Subcutaneous abdominal adipose tissue (tissue), 5 donors: ENCODE measurements around the gene TPH1.
"Not testable (repeated sequence)": the region's sequence is repeated elsewhere in the genome, so short reads cannot be mapped to it uniquely, and the experiment has no call there.

ENCODE experiments used
- H3K27ac ChIP-seq: one replicate; pipeline ENCODE4 v1.7.0; 2013; ENCODE audit warnings: low read depth, mild to moderate bottlenecking, inconsistent platforms, low read length, moderate library complexity
- H3K27me3 ChIP-seq, 5 donors: one replicate each; pipeline ENCODE4 v1.7.0; 2013; ENCODE audit warnings: low read length in 5 of 5, inconsistent platforms in 1 of 5; ENCODE audit not compliant: control insufficient read depth in 5 of 5, insufficient read depth in 4 of 5
- H3K36me3 ChIP-seq, 5 donors: one replicate each; pipeline ENCODE4 v1.7.0; 2013; ENCODE audit warnings: low read length in 5 of 5; ENCODE audit not compliant: control insufficient read depth in 5 of 5, insufficient read depth in 5 of 5
- H3K4me1 ChIP-seq, 5 donors: one replicate each; pipeline ENCODE4 v1.7.0; 2013; ENCODE audit warnings: low read length in 5 of 5, mild to moderate bottlenecking in 3 of 5, moderate library complexity in 1 of 5; ENCODE audit not compliant: control insufficient read depth in 5 of 5, insufficient read depth in 5 of 5
- H3K4me3 ChIP-seq, 5 donors: one replicate each; pipeline ENCODE4 v1.7.0; 2013; ENCODE audit warnings: low read length in 5 of 5, low read depth in 1 of 5
- H3K9ac ChIP-seq, 5 donors: one replicate each; pipeline ENCODE4 v1.7.0; 2013; ENCODE audit warnings: low read length in 5 of 5, mild to moderate bottlenecking in 4 of 5, moderate library complexity in 3 of 5
- H3K9me3 ChIP-seq, 5 donors: one replicate each; pipeline ENCODE4 v1.7.0; 2013; ENCODE audit warnings: low read length in 5 of 5; ENCODE audit not compliant: control insufficient read depth in 5 of 5
- donor health status: healthy.
- donor health status: healthy.
- donor health status: healthy.
- donor health status: healthy.
- donor health status: healthy.

Gene TPH1

DNA sequence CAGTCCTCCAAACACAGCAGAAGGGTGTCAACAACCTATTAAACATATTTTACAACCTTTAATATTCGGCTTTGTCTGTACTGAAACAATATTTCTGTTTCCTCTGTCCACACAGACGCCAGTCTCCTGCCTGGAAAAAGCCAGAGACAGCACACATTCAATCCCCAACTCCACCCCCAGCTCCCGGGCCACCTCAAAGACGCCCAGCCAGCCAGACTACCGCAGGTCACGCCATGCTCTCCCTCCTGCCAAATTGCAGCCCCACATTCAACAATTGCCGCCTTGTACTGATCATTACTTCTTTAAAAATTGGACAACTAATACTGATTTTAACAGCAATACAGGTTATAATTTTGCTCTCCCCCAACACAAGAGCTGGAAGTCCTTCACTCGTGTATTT is 34.4 kb downstream of the TPH1 start:
- Histone ChIP-seq H3K27ac (no peak overlapping the region), H3K27me3 (no peaks in the 10 kb centered on the region), H3K4me1 (peaks cover 0 to 19% (median 15%) of the 10 kb centered on the region in 5 donors), H3K36me3 (peaks cover 0 to 3% (median 2%) of the 10 kb centered on the region in 5 donors), H3K9me3 (peaks cover 0 to 3% (median 0%) of the 10 kb centered on the region in 5 donors), H3K9ac (no peak overlapping the region), H3K4me3 (peak overlapping the region in 1 of 5 donors; percentile 79)

GRCh38 chr11:18010977-18011586 is 35.0 kb downstream of the TPH1 start:
- Histone ChIP-seq H3K36me3 (peaks cover 0 to 8% (median 3%) of the 10 kb centered on the region in 5 donors), H3K4me1 (peaks cover 0 to 19% (median 15%) of the 10 kb centered on the region in 5 donors), H3K9me3 (peaks cover 0 to 3% (median 0%) of the 10 kb centered on the region in 5 donors), H3K27me3 (no peaks in the 10 kb centered on the region), H3K27ac (no peak overlapping the region), H3K9ac (no peak overlapping the region), H3K4me3 (no peak overlapping the region)

GRCh38 chr11:18010121-18010670 is 35.9 kb downstream of the TPH1 start:
- Histone ChIP-seq H3K27ac (no peak overlapping the region), H3K9ac (no peak overlapping the region), H3K4me1 (peaks cover 0 to 19% (median 15%) of the 10 kb centered on the region in 5 donors), H3K9me3 (peaks cover 0 to 3% (median 0%) of the 10 kb centered on the region in 5 donors), H3K27me3 (no peaks in the 10 kb centered on the region), H3K4me3 (no peak overlapping the region), H3K36me3 (peaks cover 0 to 14% (median 6%) of the 10 kb centered on the region in 5 donors)

DNA sequence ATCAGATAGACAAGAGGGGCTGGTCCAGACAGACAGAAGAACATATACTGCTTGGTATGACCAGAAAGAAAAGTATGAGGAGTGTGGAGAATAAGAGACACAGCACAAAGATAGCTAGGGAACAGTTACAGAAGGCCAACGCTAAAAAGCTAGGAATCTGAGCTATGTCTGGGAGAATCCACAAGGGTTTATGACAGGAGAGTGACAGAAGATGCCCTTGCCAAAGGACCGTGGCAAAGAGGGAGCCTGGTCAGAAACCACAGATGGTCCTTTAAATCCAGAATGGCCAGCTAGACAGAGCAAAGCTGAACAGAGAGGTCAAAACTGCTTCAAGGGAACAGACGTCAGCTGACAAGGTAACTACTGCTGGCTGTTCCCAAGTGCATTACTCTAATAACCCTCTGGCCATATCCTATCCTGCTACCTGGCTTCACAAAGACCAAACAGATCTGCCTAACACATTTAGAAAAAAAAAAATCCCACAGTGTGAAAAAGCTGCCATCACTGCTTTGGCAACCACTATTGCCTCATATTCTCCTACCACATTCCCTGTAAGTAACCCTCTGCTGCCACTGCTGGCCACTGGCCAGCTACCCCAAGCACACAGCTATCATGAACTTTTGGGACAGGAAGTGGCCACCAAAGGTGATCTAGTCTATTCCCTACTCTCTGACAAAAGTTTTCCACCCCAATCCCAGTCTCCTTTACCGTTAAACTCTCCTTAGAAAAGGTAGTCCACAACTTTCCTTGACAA is 40.5 kb downstream of the TPH1 start:
- Histone ChIP-seq H3K9ac (no peak overlapping the region), H3K27ac (no peak overlapping the region), H3K4me3 (no peak overlapping the region), H3K27me3 (no peaks in the 10 kb centered on the region), H3K36me3 (peaks cover 14 to 44% (median 30%) of the 10 kb centered on the region in 5 donors), H3K4me1 (peaks cover 0 to 2% (median 0%) of the 10 kb centered on the region in 5 donors), H3K9me3 (no peaks in the 10 kb centered on the region)

DNA sequence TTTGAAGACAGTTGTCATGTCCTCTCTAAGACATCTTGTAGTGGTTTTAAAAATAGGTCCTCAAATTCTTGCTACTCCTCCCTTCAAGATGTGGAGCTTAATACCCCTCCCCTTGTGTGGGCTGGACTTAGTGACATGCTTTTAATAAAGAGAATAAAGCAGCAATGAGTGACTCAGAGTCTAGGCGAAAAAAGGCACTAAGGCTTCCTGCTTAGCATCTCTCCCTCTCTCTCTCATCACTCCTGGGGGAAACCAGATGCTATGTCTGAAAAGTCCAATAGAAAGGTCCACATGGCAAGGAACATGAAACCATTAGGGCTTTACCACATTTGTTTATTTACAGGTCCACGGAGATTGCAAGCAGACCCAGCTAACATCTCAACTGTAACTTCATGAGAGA is 44.9 kb downstream of the TPH1 start:
- Histone ChIP-seq H3K9me3 (no peaks in the 10 kb centered on the region), H3K9ac (no peak overlapping the region), H3K27me3 (no peaks in the 10 kb centered on the region), H3K27ac (no peak overlapping the region), H3K4me1 (peaks cover 0 to 2% (median 0%) of the 10 kb centered on the region in 5 donors), H3K4me3 (no peak overlapping the region), H3K36me3 (peaks cover 31 to 58% (median 39%) of the 10 kb centered on the region in 5 donors)

DNA sequence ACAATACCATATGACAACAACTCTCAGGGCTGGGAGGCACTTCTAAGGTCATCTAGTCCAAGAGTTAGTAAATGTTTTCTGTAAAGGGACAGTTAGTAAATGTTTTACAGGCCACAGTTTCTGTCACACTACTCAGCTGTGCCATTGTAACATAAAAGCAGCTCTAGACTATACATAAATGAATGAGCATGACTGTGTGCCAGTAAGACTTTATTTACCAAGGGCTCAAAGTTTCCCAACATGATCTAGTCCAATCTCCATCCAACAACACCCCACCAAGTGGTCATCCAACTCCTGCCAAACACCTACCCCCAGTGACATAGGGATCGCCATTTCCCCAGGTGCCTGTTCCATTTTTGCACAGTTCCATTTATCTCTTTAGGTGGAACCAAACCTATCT is 45.3 kb downstream of the TPH1 start:
- Histone ChIP-seq H3K27me3 (no peaks in the 10 kb centered on the region), H3K9ac (no peak overlapping the region), H3K36me3 (peaks cover 31 to 61% (median 40%) of the 10 kb centered on the region in 5 donors), H3K27ac (no peak overlapping the region), H3K4me1 (peaks cover 0 to 2% (median 0%) of the 10 kb centered on the region in 5 donors), H3K4me3 (no peak overlapping the region), H3K9me3 (no peaks in the 10 kb centered on the region)

- not testable (repeated sequence) for H3K9me3 ChIP-seq, H3K27me3 ChIP-seq, H3K4me3 ChIP-seq, H3K27ac ChIP-seq, H3K4me1 ChIP-seq, H3K9ac ChIP-seq
- H3K36me3 ChIP-seq, result peaks cover 35 to 60% (median 41%) of the 10 kb centered on the region in 5 donors
Measured at GRCh38 chr11:18000128-18000527, 45.9 kb downstream of the TPH1 start.
